Endodermal cell (in vitro differentiated cells): ENCODE data around the gene LEFTY2. TPM values are rescaled to one million over a fixed set of nuclear protein-coding genes. Genes with fewer than 3 reads are reported as not detected.
"Not testable (repeated sequence)": the region's sequence is repeated elsewhere in the genome, so short reads cannot be mapped to it uniquely, and the experiment has no call there.

Experiments used
- DNase-seq: peaks from one replicate; pipeline ENCODE4 v3.0.0-alpha.2; 2017
- H3K27ac ChIP-seq: 2 replicates; pipeline ENCODE4 v1.5.1; 2013; ENCODE audit warnings: mild to moderate bottlenecking, low read depth, low read length, moderate library complexity
- H3K27me3 ChIP-seq: 2 replicates; pipeline ENCODE4 v1.6.1; 2013; ENCODE audit warnings: mild to moderate bottlenecking, low read length, moderate library complexity; ENCODE audit not compliant: insufficient read depth, control insufficient read depth, poor library complexity, severe bottlenecking
- H3K36me3 ChIP-seq: 2 replicates; pipeline ENCODE4 v1.7.0; 2013; ENCODE audit warnings: mild to moderate bottlenecking, low read length, moderate library complexity; ENCODE audit not compliant: control insufficient read depth, insufficient read depth
- H3K4me1 ChIP-seq: one replicate; pipeline ENCODE4 v1.7.0; 2013; ENCODE audit warnings: low read length; ENCODE audit not compliant: control insufficient read depth, insufficient read depth
- H3K4me3 ChIP-seq: 2 replicates; pipeline ENCODE4 v1.5.1; 2013; ENCODE audit warnings: mild to moderate bottlenecking, low read length, moderate library complexity
- H3K9ac ChIP-seq: 2 replicates; pipeline ENCODE4 v1.6.1; 2013; ENCODE audit warnings: mild to moderate bottlenecking, low read length, moderate library complexity; ENCODE audit not compliant: poor library complexity, severe bottlenecking; ENCODE audit errors: extremely low read depth
- H3K9me3 ChIP-seq: 2 replicates; pipeline ENCODE4 v1.6.1; 2013; ENCODE audit warnings: mild to moderate bottlenecking, low read length, moderate library complexity; ENCODE audit not compliant: control insufficient read depth
- H3K27ac Mint-ChIP-seq: 2 replicates; pipeline ENCODE4 v1.8.0; 2020; ENCODE audit warnings: mixed read lengths
- H3K27me3 Mint-ChIP-seq: 2 replicates; pipeline ENCODE4 v1.8.0; 2021; ENCODE audit warnings: mild to moderate bottlenecking, mixed read lengths; ENCODE audit not compliant: insufficient read depth
- H3K36me3 Mint-ChIP-seq: 2 replicates; pipeline ENCODE4 v1.8.0; 2020; ENCODE audit warnings: low read depth, mixed read lengths
- H3K4me1 Mint-ChIP-seq: 2 replicates; pipeline ENCODE4 v1.8.0; 2020; ENCODE audit warnings: mixed read lengths
- H3K4me3 Mint-ChIP-seq: 2 replicates; pipeline ENCODE4 v1.8.0; 2020; ENCODE audit warnings: mild to moderate bottlenecking, moderate library complexity, mixed read lengths
- H3K9me3 Mint-ChIP-seq: 2 replicates; pipeline ENCODE4 v1.8.0; 2020; ENCODE audit warnings: mild to moderate bottlenecking, mixed read lengths
- WGBS, 2 experiments: methylation state at CpG; one replicate each; pipeline versions ENCODE4 v1.1.5 to v1.1.7; 2013; ENCODE audit warnings: missing lambda C conversion rate in 2 of 2, mixed read lengths in 1 of 2; ENCODE audit not compliant: insufficient coverage in 1 of 2, insufficient read length in 1 of 2; 5-methylcytosine and 5-hydroxymethylcytosine counted together
- total RNA-seq, 2 donors: library from RNA; stranded (reverse); fragmentation: NEBNext Ultra II Directional in 1 of 2; extraction: Animal tissue kit (Norgen Biotek cat#: 25700) in 1 of 2; gene quantifications; 2 replicates in 1 of 2; 3 replicates in 1 of 2; pipeline ENCODE4 v1.2.1, GENCODE V29; 2021
- TF ChIP-seq, protein P1 (sequence below): fragments of 200-600 bp; sonication (generic); conservative IDR thresholded peaks from 2 replicates; pipeline ENCODE4 v1.5.0; 2021; ENCODE audit warnings: antibody characterized with exemption, mild to moderate bottlenecking

The LEFTY2 gene
- total RNA-seq, 2 donors from 2014 or later, result 272 to 938 TPM

DNA sequence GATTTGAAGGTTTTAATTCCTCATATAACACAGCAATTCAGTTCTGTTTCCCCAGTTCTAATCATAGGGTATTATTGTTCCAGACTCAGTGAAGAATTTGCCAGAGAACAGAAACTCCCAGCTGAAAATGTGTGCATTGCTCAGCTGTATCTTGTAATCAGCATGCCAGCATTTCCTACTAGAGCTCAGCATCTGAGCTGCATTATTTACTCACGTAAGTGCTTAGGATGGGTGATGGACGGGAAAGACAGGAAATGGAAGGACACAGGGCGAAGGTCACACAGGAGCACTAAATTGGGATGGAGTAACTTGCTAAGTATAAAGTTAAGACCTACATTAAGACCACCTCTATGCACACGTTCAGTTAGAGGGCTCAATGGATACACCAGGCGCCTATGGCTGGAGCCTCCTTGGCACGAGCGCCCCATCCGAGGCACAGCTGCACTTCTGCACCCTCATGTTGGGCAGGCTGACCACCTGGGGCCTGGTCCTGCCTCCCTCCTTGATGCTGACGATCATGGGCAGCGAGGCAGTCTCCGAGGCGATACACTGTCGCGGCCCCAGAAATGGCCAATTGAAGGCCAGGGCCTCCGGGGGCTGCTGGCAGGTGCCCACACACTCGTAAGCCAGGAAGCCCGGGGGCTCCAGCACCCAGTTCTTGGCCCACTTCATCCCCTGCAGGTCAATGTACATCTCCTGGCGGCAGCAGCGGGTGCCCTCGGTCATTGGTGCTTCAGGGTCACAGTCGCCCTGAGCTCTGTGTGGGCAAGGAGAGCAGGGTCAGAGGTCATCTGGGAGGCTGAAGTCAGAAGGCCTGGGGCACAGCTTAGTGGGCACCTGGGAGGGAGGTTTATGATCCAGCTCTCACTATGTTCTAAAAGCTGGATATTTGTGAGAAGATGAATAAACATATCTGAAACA is 3.7 kb downstream of the LEFTY2 start:
- TF ChIP-seq, protein P1, sequence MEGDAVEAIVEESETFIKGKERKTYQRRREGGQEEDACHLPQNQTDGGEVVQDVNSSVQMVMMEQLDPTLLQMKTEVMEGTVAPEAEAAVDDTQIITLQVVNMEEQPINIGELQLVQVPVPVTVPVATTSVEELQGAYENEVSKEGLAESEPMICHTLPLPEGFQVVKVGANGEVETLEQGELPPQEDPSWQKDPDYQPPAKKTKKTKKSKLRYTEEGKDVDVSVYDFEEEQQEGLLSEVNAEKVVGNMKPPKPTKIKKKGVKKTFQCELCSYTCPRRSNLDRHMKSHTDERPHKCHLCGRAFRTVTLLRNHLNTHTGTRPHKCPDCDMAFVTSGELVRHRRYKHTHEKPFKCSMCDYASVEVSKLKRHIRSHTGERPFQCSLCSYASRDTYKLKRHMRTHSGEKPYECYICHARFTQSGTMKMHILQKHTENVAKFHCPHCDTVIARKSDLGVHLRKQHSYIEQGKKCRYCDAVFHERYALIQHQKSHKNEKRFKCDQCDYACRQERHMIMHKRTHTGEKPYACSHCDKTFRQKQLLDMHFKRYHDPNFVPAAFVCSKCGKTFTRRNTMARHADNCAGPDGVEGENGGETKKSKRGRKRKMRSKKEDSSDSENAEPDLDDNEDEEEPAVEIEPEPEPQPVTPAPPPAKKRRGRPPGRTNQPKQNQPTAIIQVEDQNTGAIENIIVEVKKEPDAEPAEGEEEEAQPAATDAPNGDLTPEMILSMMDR, result no peak
- Mint-ChIP-seq H3K27me3 (no peaks in the 10 kb centered on the region), H3K4me1 (peaks cover 22% of the 10 kb centered on the region), H3K4me3 (peak overlapping the region; percentile 69), H3K36me3 (peaks cover 12% of the 10 kb centered on the region), H3K27ac (peak overlapping the region; percentile 44), H3K9me3 (no peaks in the 10 kb centered on the region)
- no peak overlapping the region for H3K27ac ChIP-seq
- no peaks in the 10 kb centered on the region for H3K9me3 ChIP-seq
- peaks cover 5% of the 10 kb centered on the region for H3K4me1 ChIP-seq
- H3K27me3 ChIP-seq, result no peaks in the 10 kb centered on the region
- H3K9ac ChIP-seq, result peak overlapping the region; percentile 96
- no peak for DNase-seq
- H3K4me3 ChIP-seq, result peak overlapping the region; percentile 88
- WGBS, 2 experiments, result 95% methylated on average over 15 to 21 of the region's 21 CpGs
- H3K36me3 ChIP-seq, result peaks cover 39% of the 10 kb centered on the region

DNA sequence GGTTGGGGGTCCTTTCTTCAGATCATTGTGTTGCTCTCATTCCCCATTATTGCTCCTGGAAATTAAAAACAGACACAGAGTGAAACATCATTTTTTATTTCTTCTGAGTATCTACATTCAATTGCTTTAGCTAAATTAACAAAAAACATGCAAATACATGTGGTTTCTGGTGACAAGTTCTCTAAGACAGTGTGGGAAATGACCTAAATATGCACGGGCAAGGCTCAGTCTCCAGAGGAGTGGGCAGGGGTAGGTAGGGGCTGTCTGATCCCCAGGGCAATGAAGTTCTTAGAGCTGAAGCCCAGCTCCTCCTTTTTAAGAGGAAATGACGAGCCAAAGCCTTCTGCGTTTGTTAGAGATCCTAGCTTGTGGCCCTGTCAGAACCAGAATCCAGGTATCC is 4.5 kb downstream of the LEFTY2 start:
- DNase-seq, result no peak
- 87 to 95% methylated on average over 2 to 3 of the region's 3 CpGs for WGBS, 2 experiments
- no peaks in the 10 kb centered on the region for H3K27me3 ChIP-seq
- no peaks in the 10 kb centered on the region for H3K9me3 ChIP-seq
- TF ChIP-seq, protein P1, result no peak
- Mint-ChIP-seq H3K27ac (no peak overlapping the region), H3K36me3 (peaks cover 12% of the 10 kb centered on the region), H3K27me3 (no peaks in the 10 kb centered on the region), H3K9me3 (no peaks in the 10 kb centered on the region), H3K4me3 (peak overlapping the region; percentile 69), H3K4me1 (peaks cover 19% of the 10 kb centered on the region)
- no peak overlapping the region for H3K27ac ChIP-seq
- peak overlapping the region; percentile 88 for H3K4me3 ChIP-seq
- H3K9ac ChIP-seq, result no peak overlapping the region
- peaks cover 39% of the 10 kb centered on the region for H3K36me3 ChIP-seq
- H3K4me1 ChIP-seq, result no peaks in the 10 kb centered on the region

DNA sequence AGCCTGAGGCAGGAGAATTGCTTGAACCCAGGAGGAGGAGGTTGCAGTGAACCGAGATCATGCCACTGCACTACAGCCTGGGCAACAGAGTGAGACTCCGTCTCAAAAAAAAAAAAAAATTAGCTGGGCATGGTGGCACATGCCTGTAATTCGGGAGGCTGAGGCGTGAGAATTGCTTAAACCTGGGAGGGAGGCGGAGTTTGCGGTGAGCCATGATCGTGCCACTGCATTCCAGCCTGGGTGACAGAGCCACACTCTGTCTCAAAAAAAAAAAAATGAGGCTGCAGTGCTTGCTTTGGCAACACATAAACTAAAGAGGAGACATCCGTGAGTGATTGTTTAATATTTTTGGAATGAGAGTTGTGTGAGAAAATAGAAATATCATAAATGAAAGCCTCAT is 4.9 kb downstream of the LEFTY2 start:
- H3K9me3 ChIP-seq, H3K27me3 Mint-ChIP-seq, H3K27ac ChIP-seq, H3K27ac Mint-ChIP-seq, H3K4me3 Mint-ChIP-seq, H3K27me3 ChIP-seq, H3K9ac ChIP-seq, H3K9me3 Mint-ChIP-seq, H3K4me1 ChIP-seq, DNase-seq: not testable (repeated sequence)
- H3K4me3 ChIP-seq, result peak overlapping the region; percentile 88
- H3K4me1 Mint-ChIP-seq, result peaks cover 20% of the 10 kb centered on the region
- H3K36me3 ChIP-seq, result peaks cover 39% of the 10 kb centered on the region
- 91% methylated on average over 7 of the region's 8 CpGs for WGBS, 2 experiments
- peaks cover 12% of the 10 kb centered on the region for H3K36me3 Mint-ChIP-seq
